HG03521 (cell line): ENCODE data around the gene ARHGAP25.
A peak's percentile ranks its signal among the peaks of the same experiment; 100 is the strongest.

Experiments used
- ATAC-seq: cut with Tn5 transposase; IDR thresholded peaks from one replicate; pipeline ENCODE4 v1.9.1; 2021; ENCODE audit warnings: mild to moderate bottlenecking, moderate library complexity; ENCODE audit not compliant: unreplicated experiment

Gene ARHGAP25

DNA sequence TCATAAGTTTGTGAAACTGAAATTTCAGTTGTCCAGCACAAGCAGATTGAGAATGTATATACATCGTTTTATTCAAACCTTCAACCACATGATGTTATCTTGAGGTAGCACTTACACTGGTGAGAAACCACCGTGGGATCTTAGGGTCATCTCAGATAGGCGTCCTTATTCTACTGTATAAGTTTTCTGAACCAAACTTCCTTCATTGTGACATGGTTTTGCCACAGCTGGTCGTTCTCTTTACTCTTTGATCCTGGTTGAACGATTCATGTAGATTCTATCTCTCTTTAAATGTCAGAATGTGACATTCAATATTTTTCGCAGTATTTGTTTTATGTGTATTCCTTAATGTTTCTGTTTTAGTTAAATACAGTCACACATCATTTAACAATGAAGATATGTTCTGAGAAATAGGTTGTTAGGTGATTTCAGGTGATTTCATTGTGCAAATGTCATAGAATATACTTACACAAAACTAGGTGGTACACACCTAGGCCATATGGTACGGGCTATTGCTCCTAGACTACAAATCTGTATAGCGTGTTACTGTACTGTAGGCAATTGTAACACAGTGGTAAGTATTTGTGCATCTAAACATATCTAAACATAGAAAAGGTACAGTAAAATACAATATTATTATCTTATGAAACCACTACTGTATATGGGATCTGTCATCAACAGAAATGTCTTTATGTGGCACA is 17.9 kb upstream of the ARHGAP25 start:
- ATAC-seq, result no peak

DNA sequence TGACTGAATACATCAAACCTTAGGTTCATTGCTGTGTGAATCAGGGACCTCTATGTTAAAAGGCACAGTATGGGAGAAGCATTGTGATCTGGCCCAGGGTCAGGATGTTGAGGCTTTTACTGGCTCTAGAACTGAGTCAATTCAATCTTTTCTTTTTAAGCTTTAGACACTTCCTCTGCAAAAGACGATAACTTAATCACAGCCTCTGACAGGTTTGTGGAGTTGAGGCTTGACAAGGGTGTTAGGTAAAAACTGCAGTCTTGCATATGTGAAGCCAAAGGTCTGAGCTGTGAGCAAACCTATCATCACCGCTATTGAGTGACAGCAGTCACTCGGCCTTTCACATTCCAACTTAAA is 17.3 kb upstream of the ARHGAP25 start:
- no peak for ATAC-seq

DNA sequence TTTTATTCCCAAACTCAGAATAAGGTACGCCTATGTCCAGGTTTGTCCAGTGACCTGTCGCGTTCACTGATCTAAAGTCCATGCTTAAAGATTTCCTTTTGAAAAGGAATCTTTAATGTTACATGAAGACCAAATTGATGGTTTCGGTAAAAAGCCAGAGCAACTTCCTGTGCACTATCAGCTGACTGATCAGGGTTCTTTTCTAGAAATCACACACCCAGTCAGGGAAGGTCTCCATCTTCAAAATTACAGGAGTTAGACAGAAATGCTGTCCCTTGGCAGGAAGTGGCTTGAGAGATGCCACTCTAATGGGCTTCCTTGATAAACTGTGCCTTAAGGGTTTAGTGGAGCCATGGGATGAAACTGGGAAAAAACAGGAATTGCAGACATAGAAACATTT is 14.7 kb upstream of the ARHGAP25 start:
- ATAC-seq, result no peak

DNA sequence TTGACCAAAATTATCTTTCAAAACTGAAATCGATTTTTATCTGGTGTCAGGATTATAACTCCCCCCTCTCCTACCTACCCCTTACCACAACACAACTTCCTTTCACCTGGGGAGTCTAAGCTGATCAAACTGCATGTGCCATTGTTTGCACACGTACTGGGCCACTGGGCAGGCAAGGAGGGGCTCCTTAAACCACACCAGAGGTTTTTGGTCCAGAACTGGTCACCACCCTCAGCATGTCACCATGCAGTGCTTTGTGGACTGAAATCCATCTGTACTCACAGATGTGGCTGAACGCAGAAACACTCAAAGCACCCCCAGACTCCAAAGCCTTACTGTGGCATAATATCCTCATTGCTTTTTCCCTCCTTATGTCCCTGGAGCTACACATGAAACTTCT is 13.9 kb upstream of the ARHGAP25 start:
- no peak for ATAC-seq

DNA sequence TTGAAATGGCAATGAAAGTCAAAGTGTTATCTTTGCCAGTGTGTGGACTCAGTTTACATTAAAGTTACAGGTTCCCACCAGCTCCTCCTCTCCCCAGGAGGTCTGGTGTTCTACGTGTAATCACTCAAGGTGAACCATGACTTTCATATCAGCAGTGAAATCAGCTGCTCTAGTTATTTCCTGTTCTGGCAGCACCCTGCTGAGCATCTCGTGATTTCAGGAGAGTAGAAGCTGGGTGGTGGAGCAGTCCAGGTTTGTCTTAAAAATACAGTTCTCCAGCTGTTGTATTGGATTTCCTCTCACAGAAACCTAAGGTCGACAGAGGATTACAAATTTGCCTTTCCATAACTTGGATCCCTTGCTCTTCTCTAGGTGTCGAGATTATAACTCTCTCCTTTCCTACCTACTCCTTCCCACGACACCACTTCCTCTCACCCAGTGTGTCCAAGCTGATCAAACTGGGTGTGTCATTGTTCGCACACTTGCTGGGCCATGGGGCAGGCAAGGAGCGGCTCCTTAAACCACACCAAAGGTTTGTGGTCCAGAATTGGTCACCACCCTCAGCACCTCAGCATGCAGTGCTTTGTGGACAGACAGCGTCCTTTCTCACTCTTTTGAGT is 13.0 kb upstream of the ARHGAP25 start:
- peak; percentile 62 for ATAC-seq

DNA sequence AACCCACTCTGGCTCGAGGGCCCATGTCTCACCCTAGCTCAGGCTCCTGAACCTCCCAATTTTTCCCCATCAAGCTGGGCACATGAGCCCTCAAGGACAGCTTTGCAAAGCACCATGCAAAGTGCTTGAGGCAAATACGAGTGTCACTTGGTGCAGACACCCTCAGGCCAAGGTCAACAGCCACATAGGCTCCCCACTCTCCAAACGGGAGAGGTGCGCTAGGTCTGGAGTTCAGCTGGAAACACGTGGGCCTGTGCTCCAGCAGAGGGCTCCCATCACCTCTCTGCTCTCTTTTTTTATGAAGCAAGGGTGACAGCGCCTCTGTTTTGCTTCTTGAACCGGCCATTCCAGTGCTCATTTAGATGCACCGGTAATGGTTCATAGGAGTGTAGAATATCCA is 11.9 kb upstream of the ARHGAP25 start:
- ATAC-seq, result no peak

DNA sequence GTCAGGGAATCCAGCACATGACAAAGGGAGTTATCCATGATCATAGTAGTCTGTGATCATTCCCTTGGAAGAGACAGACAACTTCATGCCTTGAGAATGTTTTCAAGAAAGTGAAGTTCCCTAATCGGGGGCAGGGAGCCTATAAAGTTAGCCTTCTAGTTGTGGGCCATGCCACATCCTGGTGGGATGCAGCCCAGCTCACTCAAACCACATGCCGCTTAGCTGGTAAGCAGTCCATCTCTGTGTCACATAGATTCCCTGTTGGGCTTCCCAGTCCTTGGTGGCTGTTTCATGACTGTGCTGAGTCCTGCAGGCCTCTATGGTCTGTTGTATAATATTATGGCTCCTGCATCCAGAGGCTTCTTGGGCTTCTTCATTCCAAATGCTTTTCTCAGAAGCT is 11.4 kb upstream of the ARHGAP25 start:
- ATAC-seq, result no peak

DNA sequence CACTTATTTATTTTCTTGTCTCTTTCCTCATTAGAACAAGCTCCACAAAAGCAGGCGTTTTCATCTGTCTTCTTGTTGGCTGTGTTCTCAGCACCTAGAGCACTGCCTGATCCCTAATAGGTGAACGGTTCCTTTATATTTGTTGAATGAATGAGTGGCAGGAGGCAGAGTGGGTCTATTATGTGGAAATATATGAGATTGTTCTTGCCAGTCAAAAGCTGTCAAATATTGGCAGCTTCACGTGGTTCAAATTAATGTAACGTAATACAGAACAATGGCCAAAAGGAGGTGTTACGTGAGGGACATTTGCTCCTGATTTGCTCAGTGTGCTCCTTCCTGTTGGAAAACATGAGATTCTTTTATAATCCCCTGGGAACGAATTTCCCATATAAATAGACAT is 8.5 kb upstream of the ARHGAP25 start:
- ATAC-seq, result no peak

DNA sequence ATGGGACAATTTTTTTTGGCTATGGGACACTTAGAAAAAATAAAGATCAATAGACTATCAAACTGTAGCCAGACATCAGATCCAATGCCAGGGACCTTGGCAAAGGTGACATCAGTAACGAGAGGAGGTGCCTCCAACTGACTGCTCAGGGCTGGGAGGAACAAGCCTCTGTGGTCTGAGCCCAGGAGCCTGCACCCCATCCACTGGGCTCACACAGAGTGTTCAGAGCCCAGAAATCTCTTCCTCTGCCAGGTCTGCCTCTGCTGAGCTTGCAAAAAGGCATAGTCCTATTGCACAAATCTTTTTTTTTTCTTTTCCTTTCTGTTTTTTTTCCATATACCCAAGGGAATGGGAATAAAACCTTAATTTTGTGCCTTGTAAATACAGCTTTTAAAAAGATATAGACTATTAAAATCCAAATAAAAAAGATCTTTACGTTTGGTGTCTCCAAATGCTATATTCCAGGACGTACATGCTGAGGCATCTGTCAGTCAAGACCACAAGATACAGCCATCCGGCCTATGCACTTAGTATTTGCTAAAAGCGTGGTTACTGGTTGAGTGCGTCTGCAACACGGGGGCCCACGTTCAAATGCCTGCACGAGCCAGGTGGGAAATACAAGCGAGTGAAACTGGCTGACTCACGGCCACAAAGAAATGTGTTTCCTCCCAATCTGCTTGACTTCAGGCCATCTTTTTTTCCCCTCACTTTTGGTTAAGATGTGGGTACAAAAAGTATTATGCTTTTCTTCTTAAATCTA is 7.8 kb upstream of the ARHGAP25 start:
- peak; percentile 93 for ATAC-seq

DNA sequence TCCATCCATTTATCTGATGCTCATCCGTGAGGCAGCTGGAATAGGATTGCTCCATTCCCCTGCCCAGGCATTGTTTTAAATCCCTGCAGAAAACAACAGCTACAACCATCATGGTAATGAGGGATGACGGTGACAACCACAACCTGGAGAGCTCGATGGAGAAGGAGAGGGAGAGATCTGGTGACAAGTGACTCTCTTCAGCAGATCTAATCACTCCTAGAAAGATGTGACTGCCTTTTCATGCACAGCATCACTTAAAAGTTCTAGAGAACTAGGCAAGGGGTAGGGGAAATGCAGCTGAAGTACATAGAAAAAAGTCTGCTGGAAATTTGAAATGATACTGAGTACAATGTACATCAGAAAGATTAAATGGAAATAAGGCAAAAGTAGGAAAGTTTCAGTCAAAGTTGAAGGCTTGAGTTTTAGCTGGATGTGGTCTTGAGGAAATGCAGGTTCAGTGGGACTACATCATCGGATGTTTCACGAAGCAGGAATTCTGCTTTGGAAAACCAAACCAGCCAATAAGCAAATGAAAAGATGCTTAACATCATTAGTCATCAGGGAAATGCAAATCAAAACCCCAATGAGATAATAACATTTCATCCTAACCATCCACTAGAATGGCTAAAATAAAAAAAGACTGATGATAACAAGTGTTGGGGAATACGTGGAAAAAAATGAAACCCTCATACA is 6.8 kb upstream of the ARHGAP25 start:
- no peak for ATAC-seq

DNA sequence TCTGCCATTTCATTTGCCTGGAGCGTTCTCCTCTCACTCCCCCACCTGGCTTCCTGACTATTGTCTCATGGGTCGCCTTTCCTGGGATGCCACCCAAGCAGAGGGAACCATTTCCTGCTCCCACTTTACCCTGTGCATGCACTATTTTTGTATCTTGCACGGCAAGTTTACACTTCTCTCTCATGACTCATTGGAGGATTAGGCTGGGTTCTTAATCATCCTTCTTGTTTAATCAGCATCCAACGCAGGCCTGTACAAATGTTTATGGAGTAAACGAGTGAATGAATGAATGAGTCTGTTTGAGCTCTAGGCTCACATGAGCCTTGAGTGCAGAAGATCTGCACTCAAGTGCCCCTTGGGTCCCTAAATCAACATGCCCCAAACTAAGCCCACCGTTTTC is 3.8 kb upstream of the ARHGAP25 start:
- no peak for ATAC-seq

DNA sequence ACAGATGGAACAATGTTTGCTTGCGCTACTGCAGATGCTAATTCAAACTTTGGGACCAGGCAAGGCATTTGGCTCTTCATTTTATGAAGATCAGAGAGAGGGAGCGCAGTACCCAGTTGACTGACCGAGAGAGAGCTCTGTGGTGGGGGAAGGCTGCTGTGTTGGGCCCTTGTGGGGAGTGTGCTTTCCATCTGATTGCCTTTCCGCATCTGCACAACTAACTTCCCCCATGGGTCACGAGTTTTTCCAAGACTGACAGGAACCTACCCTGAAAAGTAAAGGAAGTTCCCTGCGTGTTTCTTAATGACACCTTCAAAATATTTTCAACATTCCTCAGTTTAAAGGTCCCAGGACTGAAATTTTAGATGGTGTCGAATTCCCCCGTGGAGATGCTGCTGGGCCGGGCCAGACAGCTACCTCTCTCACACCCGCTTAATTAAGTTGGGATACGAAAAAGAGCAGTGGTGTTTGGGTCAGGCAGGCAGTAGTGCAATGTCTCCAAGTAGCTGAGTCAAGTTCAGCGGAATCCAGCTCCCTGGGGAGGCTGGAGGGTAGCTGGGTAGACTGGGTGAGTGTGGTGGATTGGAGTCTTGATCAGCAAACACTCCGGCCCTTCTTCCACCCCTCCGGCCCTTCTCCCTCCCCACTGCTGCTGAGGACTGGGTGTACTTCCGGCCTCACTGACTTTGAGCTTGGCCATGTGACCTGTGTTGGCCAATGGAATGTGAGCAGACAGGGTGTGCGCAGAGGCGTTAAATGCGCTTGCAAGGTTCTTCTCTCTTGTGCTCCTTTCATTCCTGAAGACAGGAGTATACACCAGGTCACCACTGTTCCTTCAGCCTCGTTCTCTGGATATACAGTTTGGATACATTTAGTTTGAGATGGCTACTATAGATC is 2.3 kb upstream of the ARHGAP25 start:
- ATAC-seq, result no peak

DNA sequence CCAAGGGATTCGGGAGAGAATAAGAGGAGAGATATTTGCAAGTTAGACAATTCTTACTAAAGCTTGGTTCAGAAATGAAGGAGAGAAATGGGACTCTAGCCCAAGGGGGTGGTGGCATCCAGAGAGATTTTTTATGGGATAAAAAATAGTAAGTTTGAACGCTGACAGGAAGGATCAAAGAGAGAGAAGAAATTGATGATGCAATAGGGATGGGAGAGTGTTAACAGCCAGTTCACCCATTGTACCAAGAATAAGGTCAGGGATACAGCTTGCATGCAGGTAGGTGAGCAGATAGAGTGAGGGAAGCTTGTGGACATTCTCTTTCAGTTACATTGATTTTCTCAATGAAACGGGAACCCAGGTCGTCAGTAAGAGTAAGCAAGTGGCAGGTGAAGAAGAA is 1.2 kb upstream of the ARHGAP25 start:
- no peak for ATAC-seq

DNA sequence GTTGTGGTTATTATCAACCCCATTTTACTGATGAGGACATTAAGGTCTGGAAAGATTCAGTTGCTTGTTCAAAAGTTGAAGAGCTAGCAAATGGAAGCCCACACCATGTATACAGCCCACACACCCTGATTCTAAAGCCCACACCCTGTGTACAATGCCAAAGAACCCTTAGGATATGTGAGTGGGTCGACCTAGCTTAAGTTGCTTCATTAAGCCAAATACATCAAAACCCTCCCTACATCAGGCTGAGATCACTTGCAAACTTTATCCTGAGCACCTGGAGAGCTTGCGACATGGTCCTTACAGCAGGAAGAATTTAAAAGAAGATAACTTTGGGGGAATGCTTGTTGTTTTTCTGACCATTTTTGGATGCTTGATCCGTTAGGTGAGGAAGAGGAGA is 435 bp upstream of the ARHGAP25 start:
- ATAC-seq, result no peak

DNA sequence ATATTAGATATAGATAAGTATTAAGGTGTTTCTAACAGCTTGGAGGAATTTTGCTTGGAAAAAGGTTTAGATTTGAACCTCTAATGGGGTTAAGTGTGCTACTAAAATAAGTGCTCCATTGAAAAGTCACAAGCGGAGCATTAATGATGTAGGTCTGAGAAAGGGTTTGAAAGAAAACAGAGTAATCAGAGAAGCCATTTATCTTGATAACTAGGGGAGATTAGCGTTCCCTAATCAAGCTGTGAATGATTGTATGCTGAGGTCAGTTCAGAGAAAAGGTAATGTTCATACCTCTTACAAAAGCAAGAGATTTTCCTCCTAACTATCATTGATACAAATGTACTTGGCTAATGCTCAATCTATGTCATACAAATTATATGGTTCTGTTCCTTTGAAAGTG is 1.5 kb downstream of the ARHGAP25 start:
- no peak for ATAC-seq

DNA sequence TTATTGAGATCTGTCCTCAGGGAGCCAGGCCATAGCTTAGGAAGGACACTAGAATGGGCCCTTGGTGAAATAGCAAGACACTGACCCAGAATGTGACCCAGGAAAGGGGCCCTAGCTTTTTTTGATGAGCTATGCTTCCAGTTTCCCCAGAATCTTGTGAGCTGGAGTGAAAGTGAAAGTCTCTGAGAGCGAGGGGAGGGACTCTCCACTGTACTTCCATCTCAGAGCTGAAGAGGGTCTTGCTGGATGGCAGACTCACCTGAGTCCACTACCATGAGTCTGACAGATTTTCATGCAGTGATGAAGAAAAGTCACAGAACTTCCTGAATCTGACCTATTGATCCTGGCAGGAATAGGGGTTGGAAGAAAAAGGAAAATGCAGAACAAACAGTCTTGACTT is 3.1 kb downstream of the ARHGAP25 start:
- ATAC-seq, result no peak

DNA sequence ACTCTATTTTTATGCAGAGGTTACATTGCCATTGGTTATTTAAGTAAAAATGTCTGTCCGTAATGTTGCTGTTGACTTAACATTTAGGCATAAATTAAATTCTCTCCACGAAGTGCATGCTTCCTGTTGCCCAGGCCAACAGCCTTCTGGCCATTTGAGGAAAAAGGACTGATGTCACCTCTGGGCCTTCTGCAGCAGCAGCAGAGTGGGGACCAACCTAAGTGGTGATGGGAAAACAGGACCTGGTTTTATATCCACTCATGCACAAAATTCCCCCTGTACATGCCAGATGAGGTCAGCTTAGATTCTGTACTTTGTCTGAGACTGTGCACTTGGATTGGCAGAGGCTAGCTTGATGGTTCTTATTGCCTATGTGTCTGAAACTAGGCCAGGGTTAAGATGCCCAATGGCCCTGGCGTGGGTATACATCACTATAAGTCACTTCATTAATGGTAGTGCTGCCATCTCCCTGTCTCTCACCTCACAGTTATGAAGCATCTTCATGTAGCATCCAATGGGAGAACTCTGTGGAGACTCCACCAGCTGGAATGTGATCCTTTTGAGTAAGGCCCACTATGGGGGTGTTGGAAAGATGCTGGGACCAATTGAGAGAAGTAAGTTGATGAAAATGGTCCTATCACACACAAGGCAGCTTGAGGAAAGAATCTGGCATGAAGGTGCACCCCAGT is 4.4 kb downstream of the ARHGAP25 start:
- no peak for ATAC-seq

DNA sequence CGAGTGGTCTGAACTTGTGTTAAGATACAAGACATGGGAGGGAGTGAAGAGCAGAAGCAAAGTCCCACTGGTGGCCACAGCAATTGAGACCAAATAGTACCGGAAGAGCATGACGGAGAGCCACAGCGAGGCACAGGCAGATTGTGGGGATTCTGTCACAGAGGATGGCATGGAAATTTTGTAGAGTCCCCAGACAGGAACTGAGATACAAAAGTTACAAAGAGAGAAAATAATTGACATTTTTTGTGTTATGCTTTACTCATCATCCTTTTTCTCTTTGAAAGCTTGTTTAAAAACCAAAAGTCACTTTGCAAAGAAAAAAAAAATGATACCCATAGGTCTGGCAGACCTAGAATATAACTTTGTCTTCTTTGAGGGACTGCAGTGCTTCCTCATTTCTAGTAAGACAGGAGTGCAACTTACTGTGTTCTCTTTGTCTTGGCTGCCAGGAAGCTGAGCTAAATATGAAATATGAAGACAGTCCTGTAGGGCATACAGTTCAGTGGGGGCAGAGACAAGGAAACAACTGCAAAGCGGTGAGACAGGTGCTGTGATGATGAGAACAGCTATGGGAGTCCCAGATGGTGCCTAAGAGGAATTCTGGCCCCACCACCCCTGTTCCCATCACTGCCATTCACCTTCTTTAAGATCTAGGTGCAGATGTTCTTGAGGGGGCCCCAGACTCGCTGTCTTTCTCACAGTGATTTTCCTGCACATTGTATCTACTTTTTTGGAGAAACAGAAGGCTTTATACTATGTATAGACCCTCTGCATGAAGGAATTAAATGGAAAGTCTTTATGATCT is 5.2 kb downstream of the ARHGAP25 start:
- ATAC-seq, result no peak

DNA sequence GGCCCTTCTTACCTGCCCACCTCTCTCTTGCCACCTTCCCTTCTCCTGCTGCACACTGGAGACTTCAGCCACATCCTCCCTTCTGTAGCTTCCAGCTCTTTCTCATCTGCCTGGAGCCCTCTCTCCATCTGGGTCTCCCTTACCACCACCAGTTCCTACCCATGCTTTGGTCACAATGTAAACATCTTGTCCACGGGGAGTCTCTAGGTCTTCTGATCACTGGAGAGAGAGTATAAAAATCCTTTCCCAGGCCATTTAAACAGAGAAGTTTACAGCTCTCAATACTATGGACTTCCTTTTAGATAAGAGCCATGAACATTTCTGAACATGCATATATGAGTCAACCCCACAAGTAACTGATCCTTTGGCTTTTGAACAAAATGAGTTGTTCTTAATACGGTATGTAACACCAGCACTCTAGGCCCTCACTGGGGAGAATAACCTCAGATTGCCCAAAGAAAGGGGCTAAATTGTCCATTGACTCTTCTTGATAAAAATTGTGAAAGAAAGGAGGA is 5.8 kb downstream of the ARHGAP25 start:
- no peak for ATAC-seq
